ENCODE data around the gene FSHR. TPM values are rescaled to one million over a fixed set of nuclear protein-coding genes. Genes with fewer than 3 reads are reported as not detected.

FSHR gene
- total and polyA plus RNA-seq, 2 of the 8 experiments (the other 6 are each of a cell fraction or from before 2014, with no cell fraction given), result not detected

DNA sequence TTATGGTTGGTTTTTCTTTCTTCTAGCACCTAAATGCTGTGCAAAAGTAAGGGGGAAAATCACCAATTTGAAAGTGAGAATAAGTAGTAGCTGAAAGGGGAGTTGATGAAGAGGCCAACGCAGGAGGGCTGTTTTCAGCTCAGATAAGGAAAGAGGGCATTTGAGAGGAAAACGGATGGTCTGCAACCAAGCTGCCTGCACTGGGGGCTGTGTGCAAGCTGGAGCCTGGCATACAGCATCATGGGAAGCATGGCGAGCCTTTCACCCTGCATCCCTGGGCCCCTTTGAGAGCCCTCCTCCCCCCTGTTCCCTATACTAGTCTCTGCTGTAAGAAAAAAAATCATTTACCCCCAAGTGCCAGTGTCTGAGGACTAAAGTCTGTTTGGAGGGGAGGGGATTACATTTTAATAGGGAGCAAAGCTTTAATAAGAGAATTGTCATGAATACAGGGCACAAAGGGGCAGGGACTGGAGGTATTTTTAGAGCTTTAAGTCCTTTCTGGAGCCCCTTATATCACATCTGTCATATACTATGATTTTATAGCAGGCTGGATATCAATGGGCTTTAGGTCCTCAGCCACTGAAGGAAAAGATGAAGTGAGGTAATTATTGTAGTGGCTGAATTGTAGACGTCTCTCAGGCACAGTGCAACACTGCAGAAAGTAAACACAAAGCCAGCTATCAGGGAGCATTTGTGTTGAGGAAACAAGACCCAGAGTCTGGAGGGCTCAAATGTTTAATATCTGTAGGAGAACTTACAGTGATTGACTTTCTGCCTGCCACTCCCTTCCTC lies 120.7 kb downstream of the FSHR start:
- Histone ChIP-seq H3K36me3 (ENCODE audit: control insufficient read depth in 2 of 4, insufficient read depth in 4 of 4, low read length in 3 of 4) (no peaks in the 10 kb centered on the region), H3K9me3 (ENCODE audit: insufficient read depth in 2 of 2, low read depth in 1 of 2, low read length in 1 of 2) (no peaks in the 10 kb centered on the region), H2BK120ac (replicated peaks; ENCODE audit: low read depth, low read length) (no peak overlapping the region), H3K23me2 (ENCODE audit: low read depth, low read length) (no peaks in the 10 kb centered on the region), H3K9ac (replicated peaks in 1 of 4; ENCODE audit: extremely low read depth in 1 of 4, low read depth in 3 of 4, low read length in 3 of 4) (no peak overlapping the region), H4K8ac (ENCODE audit: extremely low read depth, insufficient read depth, low read length) (no peak overlapping the region), H3K23ac (ENCODE audit: insufficient read length) (no peak overlapping the region), H3K4me1 (replicated peaks in 1 of 4; ENCODE audit: control insufficient read depth in 3 of 4, insufficient read depth in 4 of 4, low read length in 3 of 4) (no peaks in the 10 kb centered on the region), H2BK15ac (ENCODE audit: low read length) (no peak overlapping the region), H2AK5ac (ENCODE audit: low read depth, low read length) (no peak overlapping the region), H3K14ac (ENCODE audit: insufficient read length) (no peak overlapping the region), H3K4me3 (ENCODE audit: extremely low read depth in 1 of 4, insufficient read depth in 2 of 4, low read depth in 3 of 4, low read length in 4 of 4) (no peak overlapping the region), H2AFZ (ENCODE audit: low read length) (peak overlapping the region; percentile 71; the same call in 1 of the 2 replicates), H4K5ac (ENCODE audit: insufficient read length, low read depth, low read length) (no peak overlapping the region), H4K91ac (replicated peaks; ENCODE audit: insufficient read length, low read length) (no peak overlapping the region), H3K27me3 (replicated peaks in 1 of 4; ENCODE audit: control insufficient read depth in 3 of 4, extremely low read depth in 1 of 4, insufficient read depth in 3 of 4, low read length in 3 of 4) (no peaks in the 10 kb centered on the region), H3K18ac (ENCODE audit: extremely low read depth, low read length) (no peak overlapping the region), H2BK20ac (ENCODE audit: low read length) (no peak overlapping the region), H3K4ac (replicated peaks; ENCODE audit: insufficient read length, low read depth, low read length) (no peak overlapping the region), H3K56ac (replicated peaks; ENCODE audit: insufficient read length, low read depth, low read length) (no peak overlapping the region), H2BK5ac (ENCODE audit: low read depth, low read length) (no peak overlapping the region), H3K27ac (ENCODE audit: low read depth, low read length) (no peak overlapping the region), H3K79me2 (ENCODE audit: control insufficient read depth in 1 of 2, insufficient read depth in 2 of 2, low read length in 2 of 2) (no peaks in the 10 kb centered on the region), H2BK12ac (ENCODE audit: low read depth, low read length) (no peak overlapping the region), H4K20me1 (replicated peaks in 1 of 2; ENCODE audit: control insufficient read depth in 1 of 2, insufficient read depth in 2 of 2, low read length in 2 of 2) (no peaks in the 10 kb centered on the region), H3K4me2 (ENCODE audit: insufficient read depth in 1 of 2, low read depth in 2 of 2, low read length in 2 of 2) (no peak overlapping the region), H3K79me1 (ENCODE audit: low read depth, low read length) (no peaks in the 10 kb centered on the region)
- DNase-seq (ENCODE audit: low read depth in 1 of 2, low spot score in 2 of 2) (no peak), FAIRE-seq (no peak)
- WGBS, 2 experiments (ENCODE audit: extremely low coverage in 1 of 2, insufficient coverage in 1 of 2, insufficient read length in 1 of 2, insufficient replicate concordance in 2 of 2, low coverage in 1 of 2, low lambda C conversion rate in 2 of 2, missing lambda C conversion rate in 1 of 2), result 87% methylated on average over 4 of the region's 4 CpGs; no CpG with 5 or more reads in 1 of the 2 experiments
- ChIA-PET CTCF (ENCODE audit: partially characterized antibody) (interaction anchor here (0.8 to 2.0 kb wide), 2 partner anchors 11 to 35 kb away, joined by 3 to 10 read pairs; no protein-coding TSS in a partner anchor), POLR2A (ENCODE audit: partially characterized antibody) (no interaction called here)
- TF ChIP-seq RXRA (IDR thresholded peaks at IDR 0.05; ENCODE audit: insufficient read depth, low read depth, low read length), result no peak
